Measurements from ENCODE around the gene YIPF4. TPM values are rescaled to one million over a fixed set of nuclear protein-coding genes. Genes with fewer than 3 reads are reported as not detected.
"Not testable (repeated sequence)": the region's sequence is repeated elsewhere in the genome, so short reads cannot be mapped to it uniquely, and the experiment has no call there.

Gene YIPF4
- total RNA-seq, 1 donor from 2014 or later: 39.9 TPM

GRCh38 chr2:32363597-32363996 lies 85.9 kb downstream of the YIPF4 start:
- TF ChIP-seq CTCF (IDR thresholded peaks at IDR 0.05; ENCODE audit: unreplicated experiment): no peak
- peaks cover 25% of the 10 kb centered on the region for H3K4me1 Mint-ChIP-seq (ENCODE audit: low read depth)
- no peaks in the 10 kb centered on the region for H3K27me3 Mint-ChIP-seq
- H3K4me3 Mint-ChIP-seq (ENCODE audit: low read depth): no peak overlapping the region
- H3K9me3 Mint-ChIP-seq (ENCODE audit: low read depth): no peaks in the 10 kb centered on the region
- H3K27ac Mint-ChIP-seq: no peak overlapping the region
- peaks cover 6% of the 10 kb centered on the region for H3K36me3 Mint-ChIP-seq (ENCODE audit: insufficient read depth)
- no peak for DNase-seq (ENCODE audit: low spot score, unreplicated experiment)

- H3K27ac Mint-ChIP-seq: peak overlapping the region; percentile 70
- not testable (repeated sequence) for H3K4me3 Mint-ChIP-seq (ENCODE audit: low read depth); H3K9me3 Mint-ChIP-seq (ENCODE audit: low read depth)
Measured at GRCh38 chr2:32364290-32364689, 86.6 kb downstream of the YIPF4 start.

GRCh38 chr2:32365679-32366078 lies 88.0 kb downstream of the YIPF4 start:
- not testable (repeated sequence) for H3K4me3 Mint-ChIP-seq (ENCODE audit: low read depth); DNase-seq (ENCODE audit: low spot score, unreplicated experiment); H3K9me3 Mint-ChIP-seq (ENCODE audit: low read depth); H3K27me3 Mint-ChIP-seq; H3K36me3 Mint-ChIP-seq (ENCODE audit: insufficient read depth)
- Mint-ChIP-seq H3K27ac (peak overlapping the region; percentile 7), H3K4me1 (ENCODE audit: low read depth) (peaks cover 18% of the 10 kb centered on the region)

More at GRCh38 chr2:32364290-32364689, 86.6 kb downstream of the YIPF4 start:
- peaks cover 25% of the 10 kb centered on the region for H3K4me1 Mint-ChIP-seq (ENCODE audit: low read depth)
- not testable (repeated sequence) for DNase-seq (ENCODE audit: low spot score, unreplicated experiment); H3K36me3 Mint-ChIP-seq (ENCODE audit: insufficient read depth); H3K27me3 Mint-ChIP-seq

Other genes with a start within 250 kb of the YIPF4 start
- gene DPY30, start 238.1 kb upstream of the YIPF4 start, total RNA-seq: 99.2 and 101 TPM in 2 replicates
- 36.0 and 36.8 TPM in 2 replicates for gene SPAST, start 214.3 kb upstream of the YIPF4 start, total RNA-seq
- 31.1 and 33.1 TPM in 2 replicates for gene SLC30A6, start 112.0 kb upstream of the YIPF4 start, total RNA-seq
- not detected in 2 replicates for gene NLRC4, start 13.0 kb upstream of the YIPF4 start, total RNA-seq
- gene BIRC6, start 79.1 kb downstream of the YIPF4 start, total RNA-seq: 98.0 and 98.6 TPM in 2 replicates